Liver (tissue), 2 donors: ENCODE measurements around the gene FIG4.

Experiments used
- EGR1 ChIP-seq, 2 donors: IDR thresholded peaks; 2 replicates each; pipeline ENCODE4 v1.6.1; 2016 to 2018; ENCODE audit warnings: antibody characterized with exemption in 2 of 2, low read depth in 2 of 2
- FOXA1 ChIP-seq: IDR thresholded peaks from 2 replicates; pipeline ENCODE4 v1.6.1; 2016; ENCODE audit warnings: antibody characterized with exemption
- TAF1 ChIP-seq: conservative IDR thresholded peaks from 2 replicates; pipeline ENCODE4 v1.6.1; 2016; ENCODE audit warnings: antibody characterized with exemption, mild to moderate bottlenecking
- donor health status: healthy.

- TF ChIP-seq EGR1 (IDR thresholded peaks at IDR 0.05; ENCODE audit: low read depth in 2 of 2) (no peak), TAF1 (no peak), FOXA1 (no peak)
Measured at GRCh38 chr6:109800771-109801170, 109.7 kb downstream of the FIG4 start.
